Neutrophil (primary cell): ENCODE measurements around the gene NCCRP1.

ENCODE experiments used
- H3K27ac ChIP-seq: fragments of 200-600 bp; sonication (generic); 2 replicates; pipeline ENCODE4 v1.5.1; 2016; ENCODE audit warnings: mild to moderate bottlenecking, moderate library complexity
- H3K27me3 ChIP-seq: fragments of 200-600 bp; sonication (generic); 2 replicates; pipeline ENCODE4 v1.6.0; 2016; ENCODE audit warnings: mild to moderate bottlenecking
- H3K36me3 ChIP-seq: fragments of 200-600 bp; sonication (generic); 2 replicates; pipeline ENCODE4 v1.5.1; 2017
- H3K4me1 ChIP-seq, 2 experiments: fragments of 200-600 bp in 1 of 2; sonication (generic) in 1 of 2; 1 replicate in 1 of 2; 2 replicates in 1 of 2; pipeline versions ENCODE4 v1.5.1 to v1.6.1; 2013 to 2016; ENCODE audit warnings: low read depth in 1 of 2, low read length in 1 of 2, mild to moderate bottlenecking in 1 of 2, moderate library complexity in 1 of 2; ENCODE audit not compliant: control insufficient read depth in 1 of 2, insufficient read depth in 1 of 2
- H3K4me3 ChIP-seq, 2 experiments: fragments of 200-600 bp in 1 of 2; sonication (generic) in 1 of 2; 1 replicate in 1 of 2; 2 replicates in 1 of 2; pipeline ENCODE4 v1.5.1; 2013 to 2016; ENCODE audit warnings: low read depth in 1 of 2, low read length in 1 of 2, mild to moderate bottlenecking in 1 of 2, moderate library complexity in 1 of 2
- H3K9me3 ChIP-seq: fragments of 200-600 bp; sonication (generic); 2 replicates; pipeline ENCODE4 v1.5.1; 2016
- CTCF ChIP-seq: fragments of 200-600 bp; sonication (generic); IDR thresholded peaks from 2 replicates; pipeline ENCODE4 v1.5.1; 2016; ENCODE audit warnings: antibody characterized with exemption

Gene NCCRP1

GRCh38 chr19:39160889-39161672, 35.7 kb upstream of the NCCRP1 start:
- H3K4me3 ChIP-seq = no peak overlapping the region
- no peak overlapping the region for H3K27ac ChIP-seq
- no peaks in the 10 kb centered on the region for H3K36me3 ChIP-seq

GRCh38 chr19:39162441-39163043, 34.2 kb upstream of the NCCRP1 start:
- H3K4me3 ChIP-seq = no peak overlapping the region
- no peak overlapping the region for H3K27ac ChIP-seq
- no peaks in the 10 kb centered on the region for H3K36me3 ChIP-seq
- H3K9me3 ChIP-seq = no peaks in the 10 kb centered on the region
- H3K4me1 ChIP-seq = no peaks in the 10 kb centered on the region
- H3K27me3 ChIP-seq = no peaks in the 10 kb centered on the region
- TF ChIP-seq CTCF = no peak

More at GRCh38 chr19:39160889-39161672, 35.7 kb upstream of the NCCRP1 start:
- Histone ChIP-seq H3K27me3 (no peaks in the 10 kb centered on the region), H3K9me3 (no peaks in the 10 kb centered on the region), H3K4me1 (no peaks in the 10 kb centered on the region)
- no peak for TF ChIP-seq CTCF

- TF ChIP-seq CTCF = no peak
- no peaks in the 10 kb centered on the region for H3K27me3 ChIP-seq
- no peaks in the 10 kb centered on the region for H3K9me3 ChIP-seq
- no peak overlapping the region for H3K27ac ChIP-seq
- no peaks in the 10 kb centered on the region for H3K4me1 ChIP-seq
- H3K36me3 ChIP-seq = no peaks in the 10 kb centered on the region
- no peak overlapping the region for H3K4me3 ChIP-seq
Observed at GRCh38 chr19:39163621-39164020, 33.1 kb upstream of the NCCRP1 start.

- H3K36me3 ChIP-seq = no peaks in the 10 kb centered on the region
- TF ChIP-seq CTCF = no peak
- no peaks in the 10 kb centered on the region for H3K27me3 ChIP-seq
- no peaks in the 10 kb centered on the region for H3K4me1 ChIP-seq
- no peaks in the 10 kb centered on the region for H3K9me3 ChIP-seq
- no peak overlapping the region for H3K4me3 ChIP-seq
- H3K27ac ChIP-seq = no peak overlapping the region
Observed at GRCh38 chr19:39164289-39164688, 32.5 kb upstream of the NCCRP1 start.

GRCh38 chr19:39165857-39166256, 30.9 kb upstream of the NCCRP1 start:
- Histone ChIP-seq H3K36me3 (peaks cover 15% of the 10 kb centered on the region), H3K4me3 (no peak overlapping the region), H3K4me1 (no peaks in the 10 kb centered on the region), H3K27ac (no peak overlapping the region), H3K27me3 (no peaks in the 10 kb centered on the region), H3K9me3 (no peaks in the 10 kb centered on the region)
- TF ChIP-seq CTCF = no peak
